ENCODE results near the gene COL20A1.

DNA sequence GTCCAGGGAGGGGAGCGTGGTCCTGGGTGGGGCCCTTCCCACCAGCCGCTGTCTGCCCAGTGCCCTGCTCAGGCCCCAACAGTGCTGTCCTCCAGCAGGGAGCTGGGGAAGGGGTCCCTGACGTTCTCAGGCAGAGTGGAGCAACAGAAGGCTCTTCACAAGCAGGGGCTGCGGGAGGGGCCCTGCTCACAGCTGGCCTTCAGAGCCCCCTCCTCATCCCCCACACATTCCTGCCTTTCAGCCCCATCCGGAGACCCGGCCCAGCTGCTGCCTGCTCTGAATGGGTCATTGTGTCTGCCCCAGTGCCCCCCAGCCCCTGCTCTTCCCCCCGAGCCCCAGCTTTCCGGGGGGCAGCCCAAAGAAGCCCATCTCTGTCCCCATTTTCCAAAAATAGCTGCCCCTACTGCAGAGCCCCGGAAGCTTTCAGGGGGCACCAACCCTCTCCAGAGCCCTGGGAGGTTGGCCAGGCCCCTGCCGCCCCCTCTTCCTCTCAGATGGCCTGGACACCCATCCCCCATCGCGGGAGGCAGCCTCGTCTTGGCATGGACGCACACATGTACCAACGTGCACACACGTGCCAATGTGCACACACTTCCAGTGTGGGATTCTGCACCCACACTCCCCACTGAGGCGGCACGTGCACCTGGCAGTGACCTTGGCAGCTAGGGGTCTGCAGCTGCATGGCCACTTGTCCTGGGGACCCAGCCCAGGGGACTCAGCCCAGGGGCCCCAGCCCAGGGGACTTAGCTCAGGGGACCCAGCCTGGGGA, 3.7 kb downstream of the COL20A1 start:
- TF ChIP-seq, protein P1, sequence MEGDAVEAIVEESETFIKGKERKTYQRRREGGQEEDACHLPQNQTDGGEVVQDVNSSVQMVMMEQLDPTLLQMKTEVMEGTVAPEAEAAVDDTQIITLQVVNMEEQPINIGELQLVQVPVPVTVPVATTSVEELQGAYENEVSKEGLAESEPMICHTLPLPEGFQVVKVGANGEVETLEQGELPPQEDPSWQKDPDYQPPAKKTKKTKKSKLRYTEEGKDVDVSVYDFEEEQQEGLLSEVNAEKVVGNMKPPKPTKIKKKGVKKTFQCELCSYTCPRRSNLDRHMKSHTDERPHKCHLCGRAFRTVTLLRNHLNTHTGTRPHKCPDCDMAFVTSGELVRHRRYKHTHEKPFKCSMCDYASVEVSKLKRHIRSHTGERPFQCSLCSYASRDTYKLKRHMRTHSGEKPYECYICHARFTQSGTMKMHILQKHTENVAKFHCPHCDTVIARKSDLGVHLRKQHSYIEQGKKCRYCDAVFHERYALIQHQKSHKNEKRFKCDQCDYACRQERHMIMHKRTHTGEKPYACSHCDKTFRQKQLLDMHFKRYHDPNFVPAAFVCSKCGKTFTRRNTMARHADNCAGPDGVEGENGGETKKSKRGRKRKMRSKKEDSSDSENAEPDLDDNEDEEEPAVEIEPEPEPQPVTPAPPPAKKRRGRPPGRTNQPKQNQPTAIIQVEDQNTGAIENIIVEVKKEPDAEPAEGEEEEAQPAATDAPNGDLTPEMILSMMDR (IDR thresholded peaks at IDR 0.05): no peak
- TF ChIP-seq POLR2A (IDR thresholded peaks at IDR 0.05): no peak
- no peak for TF ChIP-seq POLR2AphosphoS5 (IDR thresholded peaks at IDR 0.05)
